ENCODE results near the gene AIPL1. TPM values are rescaled to one million over a fixed set of nuclear protein-coding genes. Genes with fewer than 3 reads are reported as not detected.

AIPL1 gene
- total RNA-seq, 4 donors from 2014 or later = not detected

DNA sequence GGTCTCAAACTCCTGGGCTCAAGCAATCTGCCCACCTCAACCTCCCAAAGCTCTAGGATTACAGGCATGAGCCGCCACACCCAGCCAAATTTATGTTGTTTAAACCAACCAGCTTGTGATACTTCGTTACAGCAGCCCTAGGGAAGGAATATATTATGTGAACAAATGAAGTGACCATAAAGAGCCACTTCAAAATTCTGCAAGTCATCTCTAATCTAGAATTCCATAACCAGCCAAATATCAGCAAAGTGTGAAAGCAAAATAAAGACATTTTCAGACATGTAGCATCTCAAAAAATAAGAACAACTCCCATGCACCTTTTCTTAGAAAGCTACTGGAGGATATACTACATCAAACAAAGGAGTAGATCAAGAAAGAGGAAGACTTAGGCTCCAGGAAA is 36.0 kb downstream of the AIPL1 start:
- no peak overlapping the region for H3K4me3 ChIP-seq
- peaks cover 59% of the 10 kb centered on the region for H3K27me3 ChIP-seq
- 38 to 83% methylated on average over 2 of the region's 2 CpGs for WGBS, 2 donors (ENCODE audit: low coverage in 1 of 2)
- H3K36me3 ChIP-seq = no peaks in the 10 kb centered on the region
- peaks cover 0 to 17% (median 0%) of the 10 kb centered on the region in 3 donors for H3K9me3 ChIP-seq
- TF ChIP-seq POLR2A (IDR thresholded peaks at IDR 0.05) (no peak), EP300 (IDR thresholded peaks at IDR 0.05) (no peak), POLR2AphosphoS5 (IDR thresholded peaks at IDR 0.05) (no peak)
- TF ChIP-seq, protein P1, sequence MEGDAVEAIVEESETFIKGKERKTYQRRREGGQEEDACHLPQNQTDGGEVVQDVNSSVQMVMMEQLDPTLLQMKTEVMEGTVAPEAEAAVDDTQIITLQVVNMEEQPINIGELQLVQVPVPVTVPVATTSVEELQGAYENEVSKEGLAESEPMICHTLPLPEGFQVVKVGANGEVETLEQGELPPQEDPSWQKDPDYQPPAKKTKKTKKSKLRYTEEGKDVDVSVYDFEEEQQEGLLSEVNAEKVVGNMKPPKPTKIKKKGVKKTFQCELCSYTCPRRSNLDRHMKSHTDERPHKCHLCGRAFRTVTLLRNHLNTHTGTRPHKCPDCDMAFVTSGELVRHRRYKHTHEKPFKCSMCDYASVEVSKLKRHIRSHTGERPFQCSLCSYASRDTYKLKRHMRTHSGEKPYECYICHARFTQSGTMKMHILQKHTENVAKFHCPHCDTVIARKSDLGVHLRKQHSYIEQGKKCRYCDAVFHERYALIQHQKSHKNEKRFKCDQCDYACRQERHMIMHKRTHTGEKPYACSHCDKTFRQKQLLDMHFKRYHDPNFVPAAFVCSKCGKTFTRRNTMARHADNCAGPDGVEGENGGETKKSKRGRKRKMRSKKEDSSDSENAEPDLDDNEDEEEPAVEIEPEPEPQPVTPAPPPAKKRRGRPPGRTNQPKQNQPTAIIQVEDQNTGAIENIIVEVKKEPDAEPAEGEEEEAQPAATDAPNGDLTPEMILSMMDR (IDR thresholded peaks at IDR 0.05) = no peak
- no peaks in the 10 kb centered on the region for H3K4me1 ChIP-seq
- no peak for ATAC-seq
- H3K27ac ChIP-seq = no peak overlapping the region

DNA sequence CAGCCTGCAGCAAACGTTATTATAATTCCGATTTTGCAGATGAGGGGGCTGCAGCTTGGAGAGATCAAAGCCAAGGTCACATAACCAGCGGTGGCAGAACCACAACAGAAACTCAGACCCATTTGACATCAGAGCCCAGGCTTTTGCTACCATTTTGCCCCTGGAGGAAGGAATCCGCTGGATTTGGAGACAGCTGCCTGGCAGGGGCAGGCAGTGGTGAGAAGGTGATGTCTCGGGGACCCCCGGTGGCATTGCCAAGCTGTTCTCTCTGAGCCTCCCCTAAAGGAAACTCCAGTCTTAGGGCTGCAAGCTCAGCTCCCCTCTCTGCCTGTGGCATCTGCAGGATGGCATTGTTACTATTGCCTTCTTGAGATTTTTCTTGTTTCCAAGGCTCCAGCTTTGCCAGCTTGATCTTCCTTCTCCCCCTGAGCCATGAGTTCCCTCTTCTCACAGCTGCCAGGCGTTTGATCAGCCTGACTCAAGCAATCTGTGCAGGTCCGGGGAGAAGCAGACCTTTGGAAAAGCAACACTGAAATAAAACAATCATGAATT is 40.8 kb downstream of the AIPL1 start:
- Histone ChIP-seq H3K27me3 (peaks cover 50% of the 10 kb centered on the region), H3K4me1 (no peaks in the 10 kb centered on the region), H3K27ac (no peak overlapping the region), H3K4me3 (no peak overlapping the region), H3K36me3 (no peaks in the 10 kb centered on the region), H3K9me3 (peaks cover 0 to 21% (median 0%) of the 10 kb centered on the region in 3 donors)
- no peak for ATAC-seq
- WGBS, 2 donors (ENCODE audit: low coverage in 1 of 2) = 0 to 10% methylated on average over 2 to 3 of the region's 8 CpGs
- TF ChIP-seq POLR2A (IDR thresholded peaks at IDR 0.05) (no peak), POLR2AphosphoS5 (IDR thresholded peaks at IDR 0.05) (no peak), EP300 (IDR thresholded peaks at IDR 0.05) (no peak)
- TF ChIP-seq, protein P1 (IDR thresholded peaks at IDR 0.05) = no peak

DNA sequence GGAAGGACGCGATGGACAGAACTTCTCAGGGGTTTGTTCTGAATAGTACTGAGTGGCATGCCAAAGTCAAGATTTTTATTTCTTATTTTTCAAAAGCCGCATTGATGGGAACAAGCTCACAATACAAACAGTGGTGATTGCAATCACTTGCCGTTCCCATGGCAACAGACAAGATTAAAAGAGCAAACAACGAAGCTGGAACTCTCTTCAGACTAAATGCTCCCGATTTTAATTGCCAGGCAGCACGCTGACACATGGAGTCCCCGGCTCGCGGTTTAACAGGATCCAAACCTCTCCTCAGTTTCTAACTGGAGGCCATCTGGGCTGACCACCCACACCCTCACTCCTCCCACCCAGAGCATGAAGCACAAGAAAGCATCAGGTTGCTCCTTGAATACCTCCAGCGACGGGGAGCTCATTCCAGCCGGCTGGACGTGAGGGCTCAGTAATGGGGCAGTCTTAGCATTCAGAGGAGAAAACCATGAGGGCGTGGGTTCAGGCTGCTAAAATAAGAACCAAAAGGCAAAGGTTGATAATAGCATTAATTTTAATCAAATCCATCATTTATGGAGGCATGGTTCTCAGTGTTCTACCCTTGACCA is 41.5 kb downstream of the AIPL1 start:
- Histone ChIP-seq H3K4me3 (no peak overlapping the region), H3K36me3 (no peaks in the 10 kb centered on the region), H3K27ac (no peak overlapping the region), H3K9me3 (peaks cover 0 to 15% (median 0%) of the 10 kb centered on the region in 3 donors), H3K27me3 (peaks cover 49% of the 10 kb centered on the region), H3K4me1 (no peaks in the 10 kb centered on the region)
- ATAC-seq = no peak
- WGBS, 2 donors (ENCODE audit: low coverage in 1 of 2) = 40 to 41% methylated on average over 1 to 5 of the region's 15 CpGs
- TF ChIP-seq POLR2A (IDR thresholded peaks at IDR 0.05) (no peak), EP300 (IDR thresholded peaks at IDR 0.05) (no peak), POLR2AphosphoS5 (IDR thresholded peaks at IDR 0.05) (no peak)
- TF ChIP-seq, protein P1 (IDR thresholded peaks at IDR 0.05) = no peak

DNA sequence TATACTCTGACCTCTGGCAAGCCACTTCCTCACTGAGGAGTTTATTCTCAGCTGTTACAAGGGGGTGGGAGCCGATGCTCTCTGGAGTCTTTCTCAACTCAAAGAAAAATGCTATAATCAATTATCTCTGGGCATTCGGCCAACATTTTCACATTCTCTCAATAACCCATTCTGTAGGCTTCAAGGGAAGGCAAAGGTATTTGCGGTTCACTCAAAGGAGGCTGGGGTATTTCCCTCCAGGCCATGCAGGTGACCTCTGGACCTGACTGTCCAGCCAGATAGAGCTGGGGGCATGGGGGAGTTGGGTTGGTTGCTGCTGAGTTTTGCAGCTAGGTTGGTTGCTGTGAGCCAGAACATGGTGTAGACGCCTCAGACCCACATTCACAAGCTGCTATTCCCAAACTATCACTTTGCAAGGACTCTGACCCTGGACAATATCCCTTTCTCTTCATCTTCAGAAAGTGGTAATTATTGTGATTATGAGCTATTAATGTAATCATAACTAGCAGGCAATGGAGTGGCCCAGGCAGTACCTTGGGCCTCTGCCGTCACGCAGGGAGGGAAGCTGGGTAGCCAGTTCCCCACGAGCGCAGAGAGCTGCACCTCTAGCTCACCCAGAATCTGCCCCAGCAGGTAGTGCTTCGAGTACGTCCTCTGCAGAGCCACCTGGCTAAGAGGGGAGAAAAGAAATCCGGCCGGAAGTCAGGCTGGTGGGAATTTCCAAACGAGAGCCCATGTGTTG is 42.1 kb downstream of the AIPL1 start:
- Histone ChIP-seq H3K4me1 (no peaks in the 10 kb centered on the region), H3K4me3 (no peak overlapping the region), H3K27ac (no peak overlapping the region), H3K36me3 (no peaks in the 10 kb centered on the region), H3K9me3 (peaks cover 0 to 15% (median 0%) of the 10 kb centered on the region in 3 donors), H3K27me3 (peaks cover 56% of the 10 kb centered on the region)
- 23 to 36% methylated on average over 4 to 9 of the region's 13 CpGs for whole genome bisulfite sequencing, 2 donors (ENCODE audit: low coverage in 1 of 2)
- no peak for ATAC-seq
- TF ChIP-seq POLR2A (IDR thresholded peaks at IDR 0.05) (no peak), POLR2AphosphoS5 (IDR thresholded peaks at IDR 0.05) (no peak), EP300 (IDR thresholded peaks at IDR 0.05) (no peak)
- TF ChIP-seq, protein P1 (IDR thresholded peaks at IDR 0.05) = no peak
